Activated CD4-positive, alpha-beta T cell treated with anti-CD3 and anti-CD28 coated beads for 36 hours (primary cell): ENCODE results near the gene ANKRD23. TPM values are rescaled to one million over a fixed set of nuclear protein-coding genes. Genes with fewer than 3 reads are reported as not detected.

ENCODE experiments used
- ATAC-seq: fragments of 200-7000 bp; cut with Tn5 transposase; one replicate; pipeline ENCODE4 v1.10.0; 2021; ENCODE audit warnings: mild to moderate bottlenecking, moderate library complexity
- CTCF ChIA-PET: fragments of 350-600 bp; sonication (Branson Sonifier 250); formaldehyde crosslinking; loops from one replicate; lab custom pipeline; 2021; ENCODE audit warnings: antibody characterized with exemption; lab: Charles Lee
- POLR2A ChIA-PET: fragments of 350-600 bp; sonication (Branson Sonifier 250); formaldehyde crosslinking; loops from one replicate; lab custom pipeline; 2021; ENCODE audit warnings: antibody characterized with exemption, inconsistent platforms; lab: Charles Lee
- DNase-seq: peaks from one replicate; pipeline ENCODE4 v3.0.0-alpha.2; 2020
- H3K27ac Mint-ChIP-seq: one replicate; pipeline ENCODE4 v1.8.0; 2021; ENCODE audit warnings: mixed read lengths
- H3K27me3 Mint-ChIP-seq: one replicate; pipeline ENCODE4 v1.8.0; 2021; ENCODE audit warnings: mixed read lengths
- H3K36me3 Mint-ChIP-seq: one replicate; pipeline ENCODE4 v1.8.0; 2021; ENCODE audit warnings: low read depth, mixed read lengths
- H3K4me1 Mint-ChIP-seq: one replicate; pipeline ENCODE4 v1.8.0; 2021; ENCODE audit warnings: mixed read lengths
- H3K4me3 Mint-ChIP-seq: one replicate; pipeline ENCODE4 v1.8.0; 2021; ENCODE audit warnings: mild to moderate bottlenecking, moderate library complexity, mixed read lengths
- H3K9me3 Mint-ChIP-seq: one replicate; pipeline ENCODE4 v1.8.0; 2021; ENCODE audit warnings: low read depth, mixed read lengths
- intact Hi-C, 2 experiments: fragments of 100-400 bp; cut with DNase I in 1 of 2; cut with micrococcal nuclease in 1 of 2; formaldehyde crosslinking; loops; one replicate each; pipeline versions ENCODE4 v1.14.2 to v1.15.1; 2022 to 2024; cut with DNase I, micrococcal nuclease
- total RNA-seq, 2 experiments: library from RNA; stranded (reverse); gene quantifications; one replicate each; pipeline ENCODE4 v1.2.3, GENCODE V29; 2021

ANKRD23 gene
- total RNA-seq, 2 experiments from 2014 or later: 5.1 to 5.3 TPM

DNA sequence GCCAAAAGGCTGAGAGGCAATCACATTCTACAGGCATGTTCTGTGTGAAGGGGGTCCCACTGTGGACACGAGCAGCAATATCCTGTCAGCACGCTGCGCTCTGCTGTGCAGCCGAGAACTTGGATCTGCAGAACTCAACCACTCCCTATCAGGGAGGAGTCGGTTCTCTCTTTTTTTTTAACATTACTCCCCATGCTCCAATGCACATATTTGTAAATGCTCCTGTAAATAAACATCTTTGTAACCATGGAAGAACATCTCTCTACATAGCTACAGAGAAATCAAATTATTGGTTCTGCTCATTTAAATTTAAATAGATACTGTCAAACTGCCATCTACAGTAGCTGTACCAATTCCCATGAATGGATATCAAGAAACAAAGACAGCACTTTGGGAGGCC, 3.0 kb upstream of the ANKRD23 start:
- ATAC-seq: no peak
- ChIA-PET CTCF (no interaction called here), POLR2A (no interaction called here)
- Mint-ChIP-seq H3K36me3 (peaks cover 28% of the 10 kb centered on the region), H3K27me3 (no peaks in the 10 kb centered on the region), H3K4me3 (no peak overlapping the region), H3K4me1 (no peaks in the 10 kb centered on the region), H3K27ac (no peak overlapping the region), H3K9me3 (no peaks in the 10 kb centered on the region)
- intact Hi-C loops: no loop called here
- DNase-seq: no peak

DNA sequence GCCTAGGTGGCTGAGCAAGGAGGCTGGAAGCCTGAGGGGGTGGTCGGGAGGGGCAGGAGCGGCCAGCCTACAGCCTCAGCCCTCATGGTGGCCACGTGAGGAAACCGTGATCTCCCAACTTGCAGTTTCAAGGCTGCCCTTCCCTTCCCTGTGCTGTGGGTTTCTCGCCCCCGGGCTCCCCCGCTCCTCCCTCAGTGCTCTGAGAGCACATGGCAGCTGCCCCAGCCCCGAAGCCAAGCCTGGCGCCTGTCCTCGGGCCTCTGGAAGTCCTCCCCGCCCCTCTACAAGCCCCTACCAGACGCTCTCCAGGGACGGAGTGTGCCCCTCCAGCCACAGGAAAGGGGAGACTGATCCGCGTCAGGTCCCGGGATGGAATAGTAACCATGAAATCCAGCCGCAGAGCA, 586 bp upstream of the ANKRD23 start:
- Mint-ChIP-seq H3K27ac (no peak overlapping the region), H3K9me3 (no peaks in the 10 kb centered on the region), H3K4me1 (peaks cover 7% of the 10 kb centered on the region), H3K36me3 (peaks cover 27% of the 10 kb centered on the region), H3K27me3 (no peaks in the 10 kb centered on the region), H3K4me3 (no peak overlapping the region)
- DNase-seq (no peak), ATAC-seq (no peak)
- ChIA-PET POLR2A (no interaction called here), CTCF (no interaction called here)
- intact Hi-C loops: no loop called here

DNA sequence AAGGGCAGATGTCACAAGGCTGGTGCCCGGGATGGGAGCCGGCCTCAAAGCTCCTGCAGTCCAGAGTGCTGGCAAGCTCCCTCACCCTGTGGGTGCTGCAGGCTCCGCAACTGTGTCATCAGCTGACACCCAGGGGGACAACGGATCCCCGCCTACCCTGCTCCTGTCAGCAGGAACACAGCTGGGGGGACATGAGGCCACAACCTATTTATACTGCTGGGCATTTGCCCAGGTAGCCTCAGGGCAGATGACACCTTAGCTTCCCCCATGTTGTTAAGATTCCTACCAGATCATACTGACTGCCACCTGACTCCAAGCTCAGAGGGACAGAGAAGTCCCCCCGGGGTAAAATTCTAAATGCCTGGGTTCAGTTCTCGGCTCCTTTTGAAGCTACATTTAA, 1.2 kb downstream of the ANKRD23 start:
- DNase-seq: no peak
- H3K36me3 Mint-ChIP-seq: peaks cover 18% of the 10 kb centered on the region
- H3K4me3 Mint-ChIP-seq: no peak overlapping the region
- intact Hi-C loops: no loop called here
- ChIA-PET CTCF (interaction anchor here (0.6 to 1.2 kb wide), 4 partner anchors 9 to 219 kb away, joined by 3 to 6 read pairs (median 3); no protein-coding TSS in a partner anchor), POLR2A (interaction anchor here (1.3 kb wide), 1 partner anchor 14 kb away, joined by 4 read pairs; no protein-coding TSS in a partner anchor)
- no peak for ATAC-seq
- no peak overlapping the region for H3K27ac Mint-ChIP-seq
- H3K27me3 Mint-ChIP-seq: no peaks in the 10 kb centered on the region
- H3K4me1 Mint-ChIP-seq: peaks cover 11% of the 10 kb centered on the region
- no peaks in the 10 kb centered on the region for H3K9me3 Mint-ChIP-seq

DNA sequence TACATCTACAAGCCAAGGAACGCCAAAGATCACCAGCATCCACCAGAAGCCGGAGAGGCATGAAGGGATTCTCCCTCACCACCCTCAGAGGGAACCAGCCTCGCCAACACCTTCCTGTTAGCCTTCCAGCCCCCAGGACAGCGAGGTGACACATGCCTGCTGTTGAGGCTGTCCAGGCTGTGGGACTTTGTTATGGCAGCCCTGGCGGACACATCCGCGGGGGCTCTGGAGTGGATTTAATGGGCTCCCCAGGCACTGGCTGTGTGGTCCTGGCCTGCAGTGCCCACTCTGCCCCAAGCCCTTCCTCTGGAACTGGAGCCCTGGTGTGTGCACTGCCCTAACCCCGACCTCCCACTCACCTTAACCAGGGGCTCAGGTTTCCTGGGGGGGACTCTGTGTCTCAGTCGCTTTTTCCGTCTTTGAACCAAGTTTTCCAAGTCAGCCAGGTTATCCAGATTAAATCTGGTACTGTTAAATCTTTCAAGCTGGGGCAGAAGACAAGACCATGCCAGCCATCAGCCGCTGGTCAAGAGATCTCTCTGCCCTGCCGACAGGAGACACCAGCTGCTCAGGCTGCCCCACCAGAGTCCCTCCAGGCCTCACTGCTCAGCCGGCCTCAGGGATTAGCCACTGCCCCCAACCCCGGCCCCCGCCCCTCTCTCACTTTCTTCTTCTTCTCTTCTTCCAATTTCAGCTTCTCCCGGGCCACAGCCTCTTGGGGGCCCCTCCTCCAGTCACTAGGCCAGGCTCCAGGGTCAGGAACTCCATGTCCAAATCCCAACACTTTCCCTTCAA, 1.9 kb downstream of the ANKRD23 start:
- no peaks in the 10 kb centered on the region for H3K9me3 Mint-ChIP-seq
- no peak overlapping the region for H3K4me3 Mint-ChIP-seq
- DNase-seq (no peak), ATAC-seq (no peak)
- peaks cover 11% of the 10 kb centered on the region for H3K4me1 Mint-ChIP-seq
- ChIA-PET POLR2A (interaction anchor here (0.7 kb wide), 2 partner anchors 10 to 61 kb away, joined by 3 to 9 read pairs; no protein-coding TSS in a partner anchor), CTCF (interaction anchor here (0.6 to 1.2 kb wide), 4 partner anchors 10 to 158 kb away, joined by 3 to 6 read pairs (median 3); no protein-coding TSS in a partner anchor)
- no peak overlapping the region for H3K27ac Mint-ChIP-seq
- no peaks in the 10 kb centered on the region for H3K27me3 Mint-ChIP-seq
- peaks cover 17% of the 10 kb centered on the region for H3K36me3 Mint-ChIP-seq
- intact Hi-C loops: no loop called here

DNA sequence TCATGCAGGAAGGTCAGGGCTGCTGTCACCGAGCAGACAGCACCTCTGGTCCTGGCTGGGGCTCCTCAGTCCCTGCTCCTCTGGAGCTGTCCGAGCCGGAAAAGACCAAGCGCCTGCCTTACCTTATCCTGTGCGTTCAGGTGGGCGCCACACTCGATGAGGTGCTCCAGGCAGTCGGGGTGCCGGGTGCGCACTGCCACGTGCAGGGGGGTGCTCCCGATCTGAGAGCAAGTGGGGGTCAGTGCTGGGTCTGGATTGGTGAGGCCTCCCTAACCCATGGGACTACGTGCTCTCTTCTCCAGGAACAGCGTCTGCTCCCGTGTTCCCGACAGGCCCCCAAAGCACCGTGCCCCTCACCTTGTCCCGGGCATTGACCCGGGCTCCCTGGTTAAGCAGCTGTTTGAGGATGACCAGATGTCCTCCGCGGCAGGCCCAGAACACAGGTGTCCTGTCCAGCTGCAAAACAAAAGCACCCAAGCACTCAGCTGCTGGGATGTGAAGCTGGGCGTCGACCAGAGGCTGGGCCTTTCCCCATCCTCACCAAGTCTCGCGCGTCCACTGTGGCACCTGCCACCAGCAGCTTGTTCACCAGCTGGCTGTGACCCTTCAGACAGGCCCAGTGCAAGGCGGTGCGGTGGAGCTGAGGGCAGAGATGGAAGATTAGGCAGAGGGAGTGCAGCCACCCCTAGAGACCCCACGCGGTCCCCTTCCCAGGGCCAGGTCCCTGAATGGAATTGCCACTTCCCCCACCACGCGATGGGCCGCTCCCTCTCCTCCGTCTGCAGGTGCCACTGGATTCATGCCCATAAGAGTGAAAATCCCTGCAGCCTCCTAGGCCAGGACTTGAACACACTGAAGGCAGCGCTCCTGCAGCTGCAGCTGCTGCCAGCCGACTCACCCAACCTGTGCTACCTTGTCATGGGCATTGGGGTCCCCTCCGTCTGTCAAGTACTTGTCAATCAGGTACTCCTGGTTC, 3.7 kb downstream of the ANKRD23 start:
- Mint-ChIP-seq H3K36me3 (peaks cover 15% of the 10 kb centered on the region), H3K9me3 (no peaks in the 10 kb centered on the region), H3K4me1 (peaks cover 11% of the 10 kb centered on the region), H3K27ac (no peak overlapping the region), H3K4me3 (no peak overlapping the region), H3K27me3 (no peaks in the 10 kb centered on the region)
- ATAC-seq: no peak
- intact Hi-C loops: loop anchor here in 1 of 2 experiments (1.0 kb wide), 1 partner anchor 24 kb away; the partner anchor contains the start of gene CNNM3
- CTCF ChIA-PET: interaction anchor here (1.7 kb wide), 1 partner anchor 18 kb away, joined by 6 read pairs; the partner anchor contains the start of gene ANKRD39
- no peak for DNase-seq
- POLR2A ChIA-PET: no interaction called here

DNA sequence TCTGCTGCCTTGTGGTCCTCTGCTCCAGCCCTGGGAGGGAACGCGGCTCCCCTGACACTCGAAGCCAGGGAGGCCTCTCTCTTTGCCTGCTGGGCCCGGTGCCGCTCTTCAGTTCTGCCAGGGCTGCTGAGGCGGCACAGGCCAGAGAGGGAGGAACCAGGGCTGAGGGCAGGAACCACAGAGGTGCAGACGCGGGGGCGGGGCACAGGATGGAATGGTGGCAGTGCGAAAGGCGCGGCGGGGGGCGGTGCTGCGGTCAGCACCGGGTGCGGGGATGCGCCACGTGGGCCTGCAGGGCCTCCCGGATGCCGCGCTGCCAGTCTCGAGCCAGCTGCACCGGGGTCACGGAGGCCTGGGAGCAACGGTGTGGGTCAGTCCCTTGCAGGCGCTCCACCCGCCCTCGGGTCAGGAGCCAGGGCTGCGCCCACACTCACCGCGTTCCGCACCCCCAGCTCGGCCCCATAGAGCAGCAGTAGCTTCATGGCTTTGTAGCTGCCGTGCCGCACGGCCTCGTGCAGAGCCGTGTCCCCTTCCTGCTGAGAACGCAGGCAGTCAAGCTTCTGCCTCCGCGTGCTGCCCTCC, 4.4 kb downstream of the ANKRD23 start:
- ATAC-seq (peak; percentile 91), DNase-seq (peak; percentile 89)
- peaks cover 14% of the 10 kb centered on the region for H3K36me3 Mint-ChIP-seq
- POLR2A ChIA-PET: no interaction called here
- intact Hi-C loops: loop anchor here in 1 of 2 experiments (1.0 kb wide), 1 partner anchor 23 kb away; the partner anchor contains the start of gene CNNM3
- CTCF ChIA-PET: interaction anchor here (0.5 to 0.7 kb wide), 2 partner anchors 18 to 23 kb away, joined by 3 read pairs; partner anchors contain the start of gene CNNM3
- H3K9me3 Mint-ChIP-seq: no peaks in the 10 kb centered on the region
- H3K27ac Mint-ChIP-seq: no peak overlapping the region
- no peak overlapping the region for H3K4me3 Mint-ChIP-seq
- H3K27me3 Mint-ChIP-seq: no peaks in the 10 kb centered on the region
- peaks cover 11% of the 10 kb centered on the region for H3K4me1 Mint-ChIP-seq

DNA sequence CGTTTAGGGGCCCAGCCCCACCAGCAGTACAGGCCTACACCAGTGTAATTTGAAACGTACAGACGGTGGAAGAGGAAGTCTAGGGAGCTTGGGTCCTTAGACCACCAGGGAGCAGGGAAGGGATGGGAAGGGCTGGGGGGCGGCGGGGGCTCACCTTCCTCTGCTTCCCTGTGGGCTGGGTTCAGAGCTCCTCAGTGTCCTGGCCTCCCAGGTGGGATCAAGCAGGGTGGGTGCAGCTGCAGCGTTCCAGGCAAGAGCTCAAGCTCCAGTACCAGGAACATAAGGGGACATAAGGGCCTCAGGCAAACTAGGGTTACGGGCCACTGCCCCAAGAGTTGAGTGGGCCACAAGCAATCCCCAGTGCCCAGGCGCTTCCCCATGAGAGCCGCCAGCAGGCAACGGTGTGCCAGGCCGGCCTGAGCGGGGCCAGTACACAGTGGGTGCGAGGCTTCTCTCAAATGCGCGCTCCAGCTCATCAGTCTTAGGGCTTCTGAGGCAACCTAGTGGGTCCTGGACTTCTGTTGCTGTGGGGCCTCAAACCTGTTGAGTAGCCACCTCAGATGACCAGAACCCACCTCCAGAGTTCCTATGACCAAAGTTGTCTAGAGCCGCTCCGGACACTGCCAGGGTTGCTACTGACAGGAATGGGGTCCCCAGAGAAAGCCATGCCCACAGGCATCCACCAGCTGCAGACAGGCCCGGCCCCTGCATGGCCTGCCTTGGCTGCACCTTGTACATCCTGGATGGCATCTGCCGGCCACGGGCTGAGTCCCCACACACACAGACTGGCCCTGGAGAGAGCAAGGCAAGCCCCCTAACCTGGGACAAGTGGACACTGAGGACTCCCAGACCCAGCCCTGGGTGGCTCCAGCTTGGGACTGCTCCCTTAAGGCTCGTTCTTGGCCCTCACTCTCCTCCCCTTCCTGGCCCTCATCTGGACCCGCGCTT, 5.2 kb downstream of the ANKRD23 start:
- intact Hi-C loops: loop anchor here in 1 of 2 experiments (1.0 kb wide), 1 partner anchor 22 kb away; the partner anchor contains the start of gene CNNM3
- DNase-seq (no peak), ATAC-seq (peak; percentile 9)
- CTCF ChIA-PET: interaction anchor here (0.5 to 1.1 kb wide), 4 partner anchors 18 to 76 kb away, joined by 3 read pairs; partner anchors contain the start of gene CNNM3
- Mint-ChIP-seq H3K36me3 (peaks cover 14% of the 10 kb centered on the region), H3K4me3 (no peak overlapping the region), H3K27me3 (no peaks in the 10 kb centered on the region), H3K4me1 (peaks cover 11% of the 10 kb centered on the region), H3K27ac (no peak overlapping the region), H3K9me3 (no peaks in the 10 kb centered on the region)
- POLR2A ChIA-PET: interaction anchor here (0.6 kb wide), 2 partner anchors 116 to 176 kb away, joined by 3 read pairs; no protein-coding TSS in a partner anchor

DNA sequence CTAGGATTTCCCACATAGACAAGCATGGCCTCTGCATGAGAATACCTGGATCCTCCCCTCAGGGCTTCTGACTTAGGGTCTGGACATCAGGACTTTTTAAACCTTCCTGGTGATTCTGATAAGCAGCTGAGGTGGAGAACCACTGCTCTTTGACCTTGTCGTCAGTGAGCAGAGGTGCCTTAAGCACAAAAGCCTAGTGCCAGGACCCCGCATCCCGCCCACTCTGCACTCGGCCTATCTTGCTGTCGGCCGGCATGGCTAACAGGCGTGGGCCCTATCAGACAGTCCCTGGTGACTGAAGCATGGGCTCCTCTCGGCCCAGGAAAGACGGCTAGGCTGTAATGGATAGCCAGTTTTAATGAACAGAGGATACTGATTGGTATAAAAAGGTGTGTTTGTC, 6.2 kb downstream of the ANKRD23 start:
- no peaks in the 10 kb centered on the region for H3K27me3 Mint-ChIP-seq
- no peak overlapping the region for H3K27ac Mint-ChIP-seq
- peaks cover 11% of the 10 kb centered on the region for H3K4me1 Mint-ChIP-seq
- ChIA-PET CTCF (interaction anchor here (0.8 to 1.1 kb wide), 2 partner anchors 17 to 75 kb away, joined by 3 to 4 read pairs; no protein-coding TSS in a partner anchor), POLR2A (no interaction called here)
- intact Hi-C loops: no loop called here
- H3K4me3 Mint-ChIP-seq: no peak overlapping the region
- DNase-seq (no peak), ATAC-seq (no peak)
- no peaks in the 10 kb centered on the region for H3K9me3 Mint-ChIP-seq
- peaks cover 14% of the 10 kb centered on the region for H3K36me3 Mint-ChIP-seq

DNA sequence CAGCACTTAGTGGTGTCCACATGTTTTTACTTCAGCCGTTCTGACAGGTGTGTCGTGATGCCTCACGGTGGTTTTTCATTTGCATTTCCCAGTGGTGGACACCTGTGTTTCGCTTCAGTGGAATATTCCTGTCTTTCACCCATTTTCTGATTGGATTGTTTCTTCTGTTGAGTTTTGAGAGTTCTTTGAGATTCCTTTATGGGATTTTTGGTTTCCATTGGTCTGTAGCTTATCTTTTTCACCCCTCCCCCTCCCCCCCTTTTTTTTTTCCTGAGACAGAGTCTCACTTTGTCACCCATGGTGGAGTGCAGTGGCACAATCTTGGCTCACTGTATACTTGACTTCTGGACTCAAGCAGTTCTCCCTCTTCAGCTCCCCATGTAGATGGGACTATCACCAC, 8.0 kb downstream of the ANKRD23 start:
- no peak overlapping the region for H3K27ac Mint-ChIP-seq
- no peak overlapping the region for H3K4me3 Mint-ChIP-seq
- ATAC-seq (no peak), DNase-seq (no peak)
- peaks cover 22% of the 10 kb centered on the region for H3K36me3 Mint-ChIP-seq
- H3K9me3 Mint-ChIP-seq: no peaks in the 10 kb centered on the region
- CTCF ChIA-PET: interaction anchor here (0.5 to 0.7 kb wide), 2 partner anchors 18 to 33 kb away, joined by 3 read pairs; no protein-coding TSS in a partner anchor
- POLR2A ChIA-PET: interaction anchor here (0.6 kb wide), 1 partner anchor 416 kb away, joined by 3 read pairs; no protein-coding TSS in a partner anchor
- intact Hi-C loops: no loop called here
- peaks cover 11% of the 10 kb centered on the region for H3K4me1 Mint-ChIP-seq
- H3K27me3 Mint-ChIP-seq: no peaks in the 10 kb centered on the region
